ENCODE data around the gene ELP4.

Gene ELP4

GRCh38 chr11:31802990-31803812, 293.6 kb downstream of the ELP4 start:
- no peak for DNase-seq

GRCh38 chr11:31803813-31804311, 294.3 kb downstream of the ELP4 start:
- no peak for DNase-seq

- no peak for DNase-seq
Measured at GRCh38 chr11:31804312-31805036, 294.9 kb downstream of the ELP4 start.

GRCh38 chr11:31805037-31805628, 295.6 kb downstream of the ELP4 start:
- no peak for DNase-seq

GRCh38 chr11:31805629-31806185, 296.1 kb downstream of the ELP4 start:
- no peak for DNase-seq

GRCh38 chr11:31806186-31806927, 296.8 kb downstream of the ELP4 start:
- no peak for DNase-seq

- DNase-seq: no peak
Measured at GRCh38 chr11:31806928-31807798, 297.6 kb downstream of the ELP4 start.

- DNase-seq: no peak
Measured at GRCh38 chr11:31807799-31808667, 298.5 kb downstream of the ELP4 start.

GRCh38 chr11:31808721-31809540, 299.4 kb downstream of the ELP4 start:
- no peak for DNase-seq

GRCh38 chr11:31809541-31809856, 299.9 kb downstream of the ELP4 start:
- DNase-seq: no peak

GRCh38 chr11:31809857-31810778, 300.6 kb downstream of the ELP4 start:
- no peak for DNase-seq

GRCh38 chr11:31810779-31811647, 301.4 kb downstream of the ELP4 start, which contains the start of gene PAX6:
Gene PAX6 (minus strand): TSS chr11:31811322. CDS start chr11:31806411, 4,911 bp downstream.
- peak; percentile 48 for DNase-seq

GRCh38 chr11:31812383-31813381, 303.1 kb downstream of the ELP4 start:
- no peak for DNase-seq

GRCh38 chr11:31813391-31814175, 304.0 kb downstream of the ELP4 start:
- no peak for DNase-seq

GRCh38 chr11:31814176-31814868, 304.8 kb downstream of the ELP4 start:
- no peak for DNase-seq

Measured in activated naive CD4-positive, alpha-beta T cell treated with anti-CD3 and anti-CD28 coated beads, Interleukin-2, amount 50 U/mL, for 16 hours (primary cell).